Measurements from ENCODE around the gene RNF213. TPM values are rescaled to one million over a fixed set of nuclear protein-coding genes. Genes with fewer than 3 reads are reported as not detected.

RNF213 gene
- total RNA-seq, 1 experiment from 2014 or later, result 70.5 TPM

- TF ChIP-seq CDX4 (CRISPR knock-in tag; IDR thresholded peaks at IDR 0.05; ENCODE audit: borderline replicate concordance), result no peak
- TF ChIP-seq ZNF281 (CRISPR knock-in tag; IDR thresholded peaks at IDR 0.05), result no peak
- no peak for TF ChIP-seq ZNF219 (CRISPR knock-in tag; IDR thresholded peaks at IDR 0.05; ENCODE audit: borderline replicate concordance)
- TF ChIP-seq MXD4 (CRISPR knock-in tag; IDR thresholded peaks at IDR 0.05; ENCODE audit: borderline replicate concordance), result no peak
- TF ChIP-seq ZNF532 (CRISPR knock-in tag; IDR thresholded peaks at IDR 0.05; ENCODE audit: borderline replicate concordance), result no peak
- no peak for TF ChIP-seq NFE2L1 (CRISPR knock-in tag; IDR thresholded peaks at IDR 0.05)
- peak; percentile 90 for TF ChIP-seq SP1 (CRISPR knock-in tag; conservative IDR thresholded peaks at IDR 0.05)
- TF ChIP-seq TEAD4 (CRISPR knock-in tag; IDR thresholded peaks at IDR 0.05), result no peak
- TF ChIP-seq JAZF1 (CRISPR knock-in tag; IDR thresholded peaks at IDR 0.05), result no peak
- TF ChIP-seq E2F5 (CRISPR knock-in tag; IDR thresholded peaks at IDR 0.05), result no peak
- TF ChIP-seq ZNF425 (CRISPR knock-in tag; conservative IDR thresholded peaks at IDR 0.05), result no peak
Observed at GRCh38 chr17:80220054-80220735, 40.5 kb upstream of the RNF213 start, which contains the start of the genes SGSH and SLC26A11 (continued).

- Mint-ChIP-seq H3K4me1 (peaks cover 22% of the 10 kb centered on the region), H3K36me3 (peaks cover 7% of the 10 kb centered on the region), H3K4me3 (peak overlapping the region; percentile 78), H3K9me3 (no peaks in the 10 kb centered on the region), H3K27ac (no peak overlapping the region), H3K27me3 (ENCODE audit: low read depth) (no peaks in the 10 kb centered on the region)
- ATAC-seq (peak; percentile 4), DNase-seq (ENCODE audit: low spot score) (no peak)
- ChIA-PET CTCF (interaction anchor here (0.6 to 1.8 kb wide), 8 partner anchors 15 to 1072 kb away, joined by 3 to 8 read pairs (median 4); partner anchors contain the start of gene GAA), POLR2A (no interaction called here)
- 0 out of 2 replicates have a peak, but pooled peaks have one; percentile 68 for TF ChIP-seq KAT7 (CRISPR knock-in tag; IDR thresholded peaks at IDR 0.05; ENCODE audit: borderline replicate concordance)
- TF ChIP-seq AR (CRISPR knock-in tag; IDR thresholded peaks at IDR 0.05), result no peak
- no peak for TF ChIP-seq ZSCAN18 (CRISPR knock-in tag; IDR thresholded peaks at IDR 0.05)
- no peak for TF ChIP-seq ZNF317 (CRISPR knock-in tag; IDR thresholded peaks at IDR 0.05; ENCODE audit: borderline replicate concordance, low read depth)
- no peak for TF ChIP-seq PRRX2 (CRISPR knock-in tag; IDR thresholded peaks at IDR 0.05)
- TF ChIP-seq TCF7 (CRISPR knock-in tag; IDR thresholded peaks at IDR 0.05; ENCODE audit: low read depth), result 0 out of 2 replicates have a peak, but pooled peaks have one; percentile 3
- no peak for TF ChIP-seq E2F5 (CRISPR knock-in tag; IDR thresholded peaks at IDR 0.05)
Observed at GRCh38 chr17:80220736-80221215, 39.9 kb upstream of the RNF213 start.

Measured in WTC11 (cell line).